Endothelial cell (in vitro differentiated cells): ENCODE measurements around the gene ZSWIM3. TPM values are rescaled to one million over a fixed set of nuclear protein-coding genes. Genes with fewer than 3 reads are reported as not detected.

Source experiments
- DNase-seq: peaks from one replicate; pipeline ENCODE4 v3.0.0; 2021; ENCODE audit warnings: low spot score
- H3K27ac Mint-ChIP-seq: one replicate; pipeline ENCODE4 v1.8.0; 2021; ENCODE audit warnings: mixed read lengths, inconsistent platforms; ENCODE audit not compliant: unreplicated experiment
- H3K27me3 Mint-ChIP-seq: one replicate; pipeline ENCODE4 v1.8.0; 2021; ENCODE audit warnings: mild to moderate bottlenecking, moderate library complexity, mixed read lengths, inconsistent platforms; ENCODE audit not compliant: unreplicated experiment
- H3K36me3 Mint-ChIP-seq: one replicate; pipeline ENCODE4 v1.8.0; 2021; ENCODE audit warnings: mild to moderate bottlenecking, low read depth, mixed read lengths, inconsistent platforms; ENCODE audit not compliant: unreplicated experiment
- H3K4me1 Mint-ChIP-seq: one replicate; pipeline ENCODE4 v1.8.0; 2021; ENCODE audit warnings: mild to moderate bottlenecking, mixed read lengths, inconsistent platforms; ENCODE audit not compliant: unreplicated experiment
- H3K4me3 Mint-ChIP-seq: one replicate; pipeline ENCODE4 v1.8.0; 2021; ENCODE audit warnings: mild to moderate bottlenecking, mixed read lengths, inconsistent platforms; ENCODE audit not compliant: unreplicated experiment
- H3K9me3 Mint-ChIP-seq: one replicate; pipeline ENCODE4 v1.8.0; 2021; ENCODE audit warnings: mixed read lengths, inconsistent platforms; ENCODE audit not compliant: unreplicated experiment
- total RNA-seq: library from RNA; stranded (reverse); fragmentation: NEBNext Ultra II Directional; extraction: Animal tissue kit (Norgen Biotek cat#: 25700); gene quantifications from one replicate; pipeline ENCODE4 v1.2.1, GENCODE V29; 2021; ENCODE audit not compliant: unreplicated experiment
- TF ChIP-seq, protein P1 (sequence below): fragments of 200-600 bp; sonication (generic); IDR thresholded peaks from one replicate; pipeline ENCODE4 v1.5.0; 2021; ENCODE audit warnings: antibody characterized with exemption; ENCODE audit not compliant: unreplicated experiment

The ZSWIM3 gene
- total RNA-seq, 1 donor from 2014 or later = 6.7 TPM

DNA sequence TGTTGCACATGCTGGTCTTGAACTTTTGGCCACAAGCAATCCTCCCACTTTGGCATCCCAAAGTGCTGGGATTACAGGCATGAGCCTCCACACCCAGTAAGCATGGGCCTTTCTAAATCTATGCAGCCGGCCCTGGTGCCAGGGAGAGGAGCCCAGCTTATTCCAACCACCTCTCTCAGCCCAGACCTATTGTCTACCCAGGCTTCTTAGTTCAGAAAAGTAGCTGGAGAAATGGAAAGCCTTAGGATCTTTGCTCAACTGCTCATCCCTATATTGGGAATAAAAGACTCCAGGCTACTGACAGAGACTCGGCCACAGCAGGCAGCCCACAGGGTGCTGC is 69.3 kb downstream of the ZSWIM3 start:
- H3K4me1 Mint-ChIP-seq = peaks cover 8% of the 10 kb centered on the region
- no peak overlapping the region for H3K27ac Mint-ChIP-seq
- H3K9me3 Mint-ChIP-seq = no peaks in the 10 kb centered on the region
- DNase-seq = no peak
- no peak overlapping the region for H3K4me3 Mint-ChIP-seq
- H3K36me3 Mint-ChIP-seq = no peaks in the 10 kb centered on the region
- peaks cover 3% of the 10 kb centered on the region for H3K27me3 Mint-ChIP-seq
- TF ChIP-seq, protein P1, sequence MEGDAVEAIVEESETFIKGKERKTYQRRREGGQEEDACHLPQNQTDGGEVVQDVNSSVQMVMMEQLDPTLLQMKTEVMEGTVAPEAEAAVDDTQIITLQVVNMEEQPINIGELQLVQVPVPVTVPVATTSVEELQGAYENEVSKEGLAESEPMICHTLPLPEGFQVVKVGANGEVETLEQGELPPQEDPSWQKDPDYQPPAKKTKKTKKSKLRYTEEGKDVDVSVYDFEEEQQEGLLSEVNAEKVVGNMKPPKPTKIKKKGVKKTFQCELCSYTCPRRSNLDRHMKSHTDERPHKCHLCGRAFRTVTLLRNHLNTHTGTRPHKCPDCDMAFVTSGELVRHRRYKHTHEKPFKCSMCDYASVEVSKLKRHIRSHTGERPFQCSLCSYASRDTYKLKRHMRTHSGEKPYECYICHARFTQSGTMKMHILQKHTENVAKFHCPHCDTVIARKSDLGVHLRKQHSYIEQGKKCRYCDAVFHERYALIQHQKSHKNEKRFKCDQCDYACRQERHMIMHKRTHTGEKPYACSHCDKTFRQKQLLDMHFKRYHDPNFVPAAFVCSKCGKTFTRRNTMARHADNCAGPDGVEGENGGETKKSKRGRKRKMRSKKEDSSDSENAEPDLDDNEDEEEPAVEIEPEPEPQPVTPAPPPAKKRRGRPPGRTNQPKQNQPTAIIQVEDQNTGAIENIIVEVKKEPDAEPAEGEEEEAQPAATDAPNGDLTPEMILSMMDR = no peak

DNA sequence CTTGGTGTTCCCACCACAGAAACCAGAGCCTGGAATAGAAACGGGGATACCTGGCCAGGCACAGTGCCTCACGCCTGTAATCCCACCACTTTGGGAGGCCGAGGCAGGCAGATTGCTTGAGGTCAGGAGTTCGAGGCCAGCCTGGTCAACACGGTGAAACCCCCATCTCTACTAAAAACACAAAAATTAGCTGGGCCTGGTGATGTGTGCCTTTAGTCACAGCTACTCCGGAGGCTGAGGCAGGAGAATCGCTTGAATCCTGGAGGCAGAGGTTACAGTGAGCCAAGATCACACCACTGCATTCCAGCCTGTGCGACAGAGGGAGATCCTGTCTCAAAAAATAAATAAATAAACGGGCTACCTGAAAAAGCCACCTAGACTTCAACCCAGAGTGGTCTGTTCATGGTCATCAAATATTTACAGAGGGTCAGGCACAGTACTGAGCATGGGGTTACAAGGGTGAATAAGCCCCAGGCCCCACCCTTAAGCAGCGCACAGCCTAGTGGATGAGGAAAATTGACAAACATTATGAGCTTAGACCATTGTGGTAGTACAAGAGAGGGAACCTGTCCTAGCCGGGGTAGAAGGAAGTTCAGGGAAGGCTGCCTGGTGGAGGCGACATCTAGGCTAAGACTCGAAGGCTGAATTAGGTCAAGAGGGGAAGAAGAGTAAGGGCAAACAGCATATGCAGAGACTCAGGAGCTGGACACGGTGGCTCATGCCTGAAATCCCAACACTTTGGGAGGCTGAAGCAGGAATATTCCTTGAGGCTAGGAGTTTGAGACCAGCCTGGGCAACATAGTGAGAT is 69.9 kb downstream of the ZSWIM3 start:
- Mint-ChIP-seq H3K9me3 (no peaks in the 10 kb centered on the region), H3K4me3 (no peak overlapping the region), H3K27ac (no peak overlapping the region), H3K36me3 (no peaks in the 10 kb centered on the region), H3K4me1 (peaks cover 7% of the 10 kb centered on the region), H3K27me3 (peaks cover 3% of the 10 kb centered on the region)
- DNase-seq = no peak
- TF ChIP-seq, protein P1 = no peak

Other genes starting within 250 kb of the ZSWIM3 start
- not detected for gene WFDC10A, start 227.9 kb upstream of the ZSWIM3 start, total RNA-seq
- gene WFDC9, start 226.3 kb upstream of the ZSWIM3 start, total RNA-seq = not detected
- not detected for gene WFDC11, start 187.4 kb upstream of the ZSWIM3 start, total RNA-seq
- not detected for gene WFDC13, start 155.6 kb upstream of the ZSWIM3 start, total RNA-seq
- not detected for gene WFDC10B, start 152.6 kb upstream of the ZSWIM3 start, total RNA-seq
- not detected for gene SPINT4, start 135.3 kb upstream of the ZSWIM3 start, total RNA-seq
- not detected for gene WFDC3, start 65.7 kb upstream of the ZSWIM3 start, total RNA-seq
- gene DNTTIP1, start 65.7 kb upstream of the ZSWIM3 start, total RNA-seq = 36.9 TPM
- gene UBE2C, start 45.0 kb upstream of the ZSWIM3 start, total RNA-seq = 22.9 TPM
- not detected for gene TNNC2, start 30.3 kb upstream of the ZSWIM3 start, total RNA-seq
- gene SNX21, start 23.8 kb upstream of the ZSWIM3 start, total RNA-seq = 11.9 TPM
- gene ACOT8, start 222 bp upstream of the ZSWIM3 start, total RNA-seq = 25.3 TPM
- 12.6 TPM for gene ZSWIM1, start 23.6 kb downstream of the ZSWIM3 start, total RNA-seq
- gene SPATA25, start 30.0 kb downstream of the ZSWIM3 start, total RNA-seq = 0.62 TPM
- gene NEURL2, start 33.6 kb downstream of the ZSWIM3 start, total RNA-seq = 3.6 TPM
- 62.7 TPM for gene CTSA, start 33.7 kb downstream of the ZSWIM3 start, total RNA-seq
- gene PLTP, start 54.5 kb downstream of the ZSWIM3 start, total RNA-seq = 41.3 TPM
- gene PCIF1, start 77.1 kb downstream of the ZSWIM3 start, total RNA-seq = 34.8 TPM
- gene ZNF335, start 114.6 kb downstream of the ZSWIM3 start, total RNA-seq = 22.9 TPM
- 9.7 TPM for gene MMP9, start 151.3 kb downstream of the ZSWIM3 start, total RNA-seq
- gene SLC12A5, start 171.6 kb downstream of the ZSWIM3 start, total RNA-seq = 8.8 TPM
- 34.9 TPM for gene NCOA5, start 232.3 kb downstream of the ZSWIM3 start, total RNA-seq